GM10266 (cell line): Measurements from ENCODE around the gene ACSS3.

Source experiments
- DNase-seq: peaks from one replicate; pipeline ENCODE4 v3.0.0; 2012; ENCODE audit errors: extremely low spot score
- TF ChIP-seq, protein P1 (sequence below): IDR thresholded peaks from 2 replicates; pipeline ENCODE4 v1.5.1; 2012; ENCODE audit warnings: mild to moderate bottlenecking, low read depth; ENCODE audit not compliant: control insufficient read depth, insufficient read depth; ENCODE audit errors: missing control alignments

Gene ACSS3

DNA sequence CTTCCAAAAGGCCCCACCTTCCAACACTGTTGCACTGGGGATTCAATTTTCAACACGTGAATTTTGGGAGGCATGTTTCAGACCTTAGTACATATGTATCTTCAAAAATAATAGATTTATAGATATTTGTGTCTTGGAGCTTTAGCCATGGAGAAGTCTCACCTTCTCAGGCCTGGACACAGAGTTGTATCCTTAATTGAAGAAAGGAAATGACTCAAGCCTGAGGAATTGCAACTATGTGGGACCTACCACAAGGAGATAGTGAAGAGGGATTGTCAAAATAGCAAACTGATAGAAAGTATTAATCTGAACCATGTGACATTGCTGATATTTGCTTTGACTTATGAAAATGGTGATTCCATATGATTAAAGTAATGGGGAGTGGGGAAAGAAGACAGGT is 89.8 kb downstream of the ACSS3 start:
- no peak for DNase-seq

DNA sequence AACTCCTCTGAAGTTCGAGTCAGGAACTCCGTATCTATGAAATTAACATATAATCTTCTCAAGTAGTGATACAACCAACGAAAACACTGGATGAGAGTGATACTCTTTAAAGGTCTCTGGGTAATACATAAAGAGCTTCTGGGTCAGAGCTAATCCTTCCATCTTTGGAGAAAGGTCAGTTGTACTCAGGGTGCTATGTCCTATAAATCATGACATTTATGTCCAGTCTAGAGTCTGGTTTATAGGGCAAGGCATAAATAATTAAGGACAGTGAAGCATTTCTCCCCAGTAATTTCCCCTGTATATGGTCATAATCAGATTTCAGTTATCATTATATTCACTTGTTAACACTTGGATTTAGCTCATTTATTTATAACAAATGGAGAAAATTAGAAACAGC is 90.6 kb downstream of the ACSS3 start:
- TF ChIP-seq, protein P1, sequence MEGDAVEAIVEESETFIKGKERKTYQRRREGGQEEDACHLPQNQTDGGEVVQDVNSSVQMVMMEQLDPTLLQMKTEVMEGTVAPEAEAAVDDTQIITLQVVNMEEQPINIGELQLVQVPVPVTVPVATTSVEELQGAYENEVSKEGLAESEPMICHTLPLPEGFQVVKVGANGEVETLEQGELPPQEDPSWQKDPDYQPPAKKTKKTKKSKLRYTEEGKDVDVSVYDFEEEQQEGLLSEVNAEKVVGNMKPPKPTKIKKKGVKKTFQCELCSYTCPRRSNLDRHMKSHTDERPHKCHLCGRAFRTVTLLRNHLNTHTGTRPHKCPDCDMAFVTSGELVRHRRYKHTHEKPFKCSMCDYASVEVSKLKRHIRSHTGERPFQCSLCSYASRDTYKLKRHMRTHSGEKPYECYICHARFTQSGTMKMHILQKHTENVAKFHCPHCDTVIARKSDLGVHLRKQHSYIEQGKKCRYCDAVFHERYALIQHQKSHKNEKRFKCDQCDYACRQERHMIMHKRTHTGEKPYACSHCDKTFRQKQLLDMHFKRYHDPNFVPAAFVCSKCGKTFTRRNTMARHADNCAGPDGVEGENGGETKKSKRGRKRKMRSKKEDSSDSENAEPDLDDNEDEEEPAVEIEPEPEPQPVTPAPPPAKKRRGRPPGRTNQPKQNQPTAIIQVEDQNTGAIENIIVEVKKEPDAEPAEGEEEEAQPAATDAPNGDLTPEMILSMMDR: no peak
- no peak for DNase-seq

More for the DNA sequence above, 89.8 kb downstream of the ACSS3 start:
- TF ChIP-seq, protein P1: no peak

DNA sequence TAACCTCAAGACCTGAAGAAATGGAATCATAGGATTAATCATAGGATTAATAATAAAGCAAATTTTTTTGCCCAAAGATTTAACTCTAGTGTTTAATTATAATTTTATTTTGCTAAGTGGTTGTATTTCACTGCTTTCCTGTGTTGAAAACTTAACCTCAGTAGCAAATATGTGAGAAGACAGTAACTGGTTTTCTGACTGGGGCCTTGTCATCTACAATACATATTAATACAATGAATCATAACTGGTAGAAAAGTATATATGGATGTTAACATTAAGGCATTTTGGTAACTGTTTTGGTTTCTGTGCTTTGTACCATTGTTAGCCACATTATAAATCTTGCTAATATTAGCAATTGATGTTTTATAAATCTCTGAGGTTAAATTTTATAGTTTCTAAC is 92.2 kb downstream of the ACSS3 start:
- no peak for DNase-seq
- TF ChIP-seq, protein P1: no peak

DNA sequence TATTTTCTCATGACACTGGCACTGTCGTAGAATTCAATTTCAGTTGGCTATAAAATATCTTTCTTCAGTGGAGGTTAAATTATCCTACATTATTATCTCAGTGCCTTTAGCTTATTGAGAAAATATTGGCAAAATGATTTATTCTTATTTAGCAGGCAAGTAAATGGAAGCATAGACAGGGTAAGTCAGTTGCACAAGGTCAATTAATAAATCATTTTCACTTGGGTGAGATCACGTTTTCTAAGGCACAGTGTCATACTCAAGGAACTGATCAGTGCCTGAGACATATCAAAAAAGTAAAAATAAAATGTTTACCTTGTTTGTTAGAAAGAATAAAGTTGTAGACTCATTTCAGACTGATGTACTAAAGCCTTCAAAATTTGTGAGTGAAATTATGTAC is 95.0 kb downstream of the ACSS3 start:
- TF ChIP-seq, protein P1: no peak
- no peak for DNase-seq

DNA sequence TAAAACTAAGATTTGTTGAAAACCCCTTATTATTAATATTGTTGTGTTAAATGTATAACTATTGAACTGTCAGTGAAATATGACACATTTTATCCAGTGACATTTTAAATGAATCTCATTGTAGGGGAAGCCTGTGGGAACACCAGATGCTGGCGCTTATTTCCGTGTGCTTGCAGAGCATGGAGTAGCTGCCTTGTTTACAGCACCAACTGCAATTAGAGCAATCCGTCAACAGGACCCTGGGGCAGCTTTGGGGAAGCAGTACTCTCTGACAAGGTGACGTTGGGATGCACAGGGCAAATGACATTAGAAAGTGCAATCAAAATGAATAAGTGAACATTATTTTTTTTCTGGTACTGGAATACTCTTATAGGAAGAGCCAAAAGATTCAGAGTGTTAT is 96.8 kb downstream of the ACSS3 start:
- DNase-seq: no peak
- TF ChIP-seq, protein P1: no peak

DNA sequence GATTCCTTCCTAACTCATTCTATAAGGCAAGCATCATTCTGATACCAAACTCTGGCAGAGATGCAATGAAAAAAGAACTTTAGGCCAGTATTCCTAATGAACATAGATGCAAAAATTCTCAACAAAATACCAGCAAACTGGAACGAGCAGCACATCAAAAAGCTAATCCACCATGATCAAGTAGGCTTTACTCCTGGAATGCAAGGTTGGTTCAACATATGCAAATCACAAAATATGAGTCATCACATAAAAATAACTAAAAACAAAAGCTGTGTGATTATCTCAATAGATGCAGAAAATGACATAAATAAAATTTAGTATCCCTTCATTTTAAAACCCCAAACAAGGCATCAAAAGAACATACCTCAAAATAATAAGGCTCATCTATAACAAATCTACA is 98.9 kb downstream of the ACSS3 start:
- DNase-seq: no peak
- TF ChIP-seq, protein P1: no peak

DNA sequence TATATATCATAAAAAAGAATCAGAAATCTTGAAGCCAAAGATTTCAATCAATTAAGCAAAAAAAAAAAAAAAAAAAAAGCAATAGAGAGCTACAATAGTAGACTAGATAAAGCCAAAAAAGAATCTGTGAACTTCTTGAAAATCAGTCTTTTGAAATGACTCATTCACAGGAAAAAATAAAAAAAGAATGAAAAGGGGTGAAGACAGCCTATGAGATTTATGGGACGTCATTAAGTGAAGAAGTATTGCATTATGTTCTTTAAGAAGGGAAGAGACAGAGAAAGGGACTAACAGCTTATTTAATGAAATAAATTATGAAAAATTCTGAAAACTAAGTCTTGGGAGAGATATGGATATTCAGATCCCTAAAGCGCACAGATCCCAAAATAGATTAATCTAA is 103.8 kb downstream of the ACSS3 start:
- TF ChIP-seq, protein P1: no peak
- DNase-seq: no peak
